NCI-H2029 treated with DMSO at 0.1 percent for 48 hours (cell line): ENCODE measurements around the gene RHBDL3.
A peak's percentile ranks its signal among the peaks of the same experiment; 100 is the strongest.
"Not testable (repeated sequence)": the region's sequence is repeated elsewhere in the genome, so short reads cannot be mapped to it uniquely, and the experiment has no call there.

Source experiments
- DNase-seq: peaks from one replicate; lab custom pipeline; 2025; lab: John Stamatoyannopoulos, UW

The RHBDL3 gene

GRCh38 chr17:32265192-32265923 is at the start of gene RHBDL3:
TSS of gene RHBDL3 (plus strand) at chr17:32265832. CDS start at chr17:32266190, 358 bp downstream.
- no peak for DNase-seq

- DNase-seq, result no peak
Observed at GRCh38 chr17:32222621-32223020, 43.0 kb upstream of the RHBDL3 start.

- DNase-seq, result no peak
Observed at GRCh38 chr17:32223703-32224102, 41.9 kb upstream of the RHBDL3 start.

- DNase-seq, result no peak
Observed at GRCh38 chr17:32226886-32227285, 38.7 kb upstream of the RHBDL3 start.

GRCh38 chr17:32227910-32228309 is 37.7 kb upstream of the RHBDL3 start:
- DNase-seq, result no peak

- DNase-seq, result no peak
Observed at GRCh38 chr17:32235588-32235987, 30.0 kb upstream of the RHBDL3 start.

GRCh38 chr17:32239456-32239855 is 26.2 kb upstream of the RHBDL3 start:
- DNase-seq, result no peak

GRCh38 chr17:32240750-32241149 is 24.9 kb upstream of the RHBDL3 start:
- DNase-seq, result no peak

GRCh38 chr17:32241640-32242039 is 24.0 kb upstream of the RHBDL3 start:
- DNase-seq, result no peak

- no peak for DNase-seq
Observed at GRCh38 chr17:32249475-32249874, 16.2 kb upstream of the RHBDL3 start.

- peak; percentile 46 for DNase-seq
Observed at GRCh38 chr17:32253117-32253611, 12.5 kb upstream of the RHBDL3 start.

- no peak for DNase-seq
Observed at GRCh38 chr17:32256012-32256700, 9.5 kb upstream of the RHBDL3 start.

- no peak for DNase-seq
Observed at GRCh38 chr17:32256701-32257019, 9.0 kb upstream of the RHBDL3 start.

GRCh38 chr17:32258383-32259140 is 7.1 kb upstream of the RHBDL3 start:
- DNase-seq, result no peak

GRCh38 chr17:32259586-32259985 is 6.0 kb upstream of the RHBDL3 start:
- no peak for DNase-seq

- no peak for DNase-seq
Observed at GRCh38 chr17:32261417-32261736, 4.3 kb upstream of the RHBDL3 start.

GRCh38 chr17:32261936-32262510 is 3.6 kb upstream of the RHBDL3 start:
- no peak for DNase-seq

- DNase-seq, result not testable (repeated sequence)
Observed at GRCh38 chr17:32263515-32263914, 2.1 kb upstream of the RHBDL3 start.

- no peak for DNase-seq
Observed at GRCh38 chr17:32264140-32264799, 1.4 kb upstream of the RHBDL3 start.

GRCh38 chr17:32264823-32265191 is 825 bp upstream of the RHBDL3 start:
- DNase-seq, result no peak

GRCh38 chr17:32266051-32266388 is 388 bp downstream of the RHBDL3 start:
- no peak for DNase-seq
